K562 (cell line): ENCODE measurements around the gene SHE. TPM values are rescaled to one million over a fixed set of nuclear protein-coding genes. Genes with fewer than 3 reads are reported as not detected.

Source experiments
- ATAC-seq: fragments of 200-7000 bp; cut with Tn5 transposase; 3 replicates; pipeline ENCODE4 v1.9.1; 2020; ENCODE audit warnings: moderate library complexity
- BruUV-seq: library from RNA; stranded (reverse); fragments of 400-500 nt; replicated peaks from 2 replicates; lab custom pipeline; 2021; lab: Mats Ljungman, UMichigan
- CTCF ChIA-PET: fragments of 300-600 bp; formaldehyde crosslinking; extraction: SDS; loops from one replicate; lab custom pipeline; 2021; ENCODE audit warnings: low intra/inter-chr PET ratio; lab: Yijun Ruan, JAX
- POLR2A ChIA-PET: fragments of 300-600, 350-650 bp; sonication (Branson Sonifier 250); formaldehyde crosslinking; extraction: SDS; loops from one replicate; lab custom pipeline; 2021; ENCODE audit warnings: antibody characterized with exemption, inconsistent platforms; lab: Yijun Ruan, JAX
- DNase-seq, 4 experiments: peaks; one replicate each; pipeline versions ENCODE4 v3.0.0 to v3.0.0-alpha.2; 2011 to 2018; ENCODE audit warnings: low spot score in 3 of 4, mixed read lengths in 3 of 4; ENCODE audit errors: extremely low read depth in 1 of 4
- FAIRE-seq: peaks from 2 replicates; lab custom pipeline; 2011; peaks lifted over from hg19 to GRCh38; lab: Jason Lieb, UNC
- H2AFZ ChIP-seq: 2 replicates; pipeline ENCODE4 v1.6.0; 2011; ENCODE audit warnings: low read depth, low read length, control low read depth, inconsistent platforms
- H3K27ac ChIP-seq: fragments of 200-600 bp; 3 replicates; pipeline ENCODE4 v1.8.0; 2011; ENCODE audit warnings: low read depth, mild to moderate bottlenecking, control low read depth, inconsistent platforms, low read length, moderate library complexity, mixed read lengths; ENCODE audit errors: extremely low read depth
- H3K27me3 ChIP-seq, 2 experiments: fragments of 300-600 bp in 1 of 2; 2 replicates in 1 of 2; 3 replicates in 1 of 2; pipeline versions ENCODE4 v1.6.0 to v1.8.0; 2011; ENCODE audit warnings: inconsistent platforms in 2 of 2, low read length in 2 of 2, mild to moderate bottlenecking in 1 of 2, mixed read lengths in 1 of 2, moderate library complexity in 1 of 2; ENCODE audit not compliant: control insufficient read depth in 2 of 2, insufficient read depth in 2 of 2
- H3K36me3 ChIP-seq: fragments of 300-600 bp; 3 replicates; pipeline ENCODE4 v1.8.0; 2011; ENCODE audit warnings: mild to moderate bottlenecking, low read length, inconsistent platforms; ENCODE audit not compliant: control insufficient read depth, insufficient read depth
- H3K4me1 ChIP-seq, 2 experiments: fragments of 200-600 bp in 1 of 2; replicated peaks in 1 of 2; 2 replicates in 1 of 2; 3 replicates in 1 of 2; pipeline versions ENCODE4 v1.5.1 to v1.8.0; 2011; ENCODE audit warnings: inconsistent platforms in 2 of 2, low read length in 2 of 2, mild to moderate bottlenecking in 1 of 2, mixed read lengths in 1 of 2, moderate library complexity in 1 of 2; ENCODE audit not compliant: control insufficient read depth in 2 of 2, insufficient read depth in 2 of 2
- H3K4me2 ChIP-seq: 2 replicates; pipeline ENCODE4 v1.6.1; 2011; ENCODE audit warnings: low read length, control low read depth, inconsistent platforms, mixed read lengths; ENCODE audit not compliant: insufficient read depth
- H3K4me3 ChIP-seq: fragments of 200-600 bp; sonication (generic), shearing (Covaris generic); 2 replicates; pipeline ENCODE4 v1.5.1; 2016; ENCODE audit warnings: control low read depth, inconsistent platforms
- H3K79me2 ChIP-seq: fragments of 200-600 bp; 3 replicates; pipeline ENCODE4 v1.8.0; 2011; ENCODE audit warnings: low read length, inconsistent platforms; ENCODE audit not compliant: control insufficient read depth, insufficient read depth
- H3K9ac ChIP-seq, 2 experiments: 2 replicates each; pipeline versions ENCODE4 v1.6.0 to v1.6.1; 2011; ENCODE audit warnings: low read depth in 2 of 2, low read length in 2 of 2, control low read depth in 1 of 2, inconsistent platforms in 1 of 2, mild to moderate bottlenecking in 1 of 2, mixed read lengths in 1 of 2; ENCODE audit not compliant: insufficient read depth in 1 of 2
- H3K9me1 ChIP-seq: one replicate; pipeline ENCODE4 v1.6.0; 2011; ENCODE audit warnings: inconsistent platforms, mild to moderate bottlenecking, low read length, moderate library complexity; ENCODE audit not compliant: control insufficient read depth, insufficient read depth
- H3K9me3 ChIP-seq: replicated peaks from 2 replicates; pipeline ENCODE4 v1.5.1; 2011; ENCODE audit warnings: low read depth, low read length, inconsistent platforms; ENCODE audit not compliant: control insufficient read depth, insufficient read depth
- H4K20me1 ChIP-seq: replicated peaks from 2 replicates; pipeline ENCODE4 v1.6.1; 2011; ENCODE audit warnings: low read length, inconsistent platforms, mixed read lengths; ENCODE audit not compliant: control insufficient read depth, insufficient read depth
- BMI1 ChIP-seq: fragments of 150-350 bp; IDR thresholded peaks from 2 replicates; pipeline ENCODE4 v1.6.1; 2014; ENCODE audit warnings: low read length
- HMGN3 ChIP-seq: IDR thresholded peaks from 2 replicates; pipeline ENCODE4 v1.6.1; 2011; ENCODE audit warnings: borderline replicate concordance, low read depth, mild to moderate bottlenecking, mixed read lengths, low read length; ENCODE audit not compliant: insufficient read length; ENCODE audit errors: extremely low read depth
- PCBP1 ChIP-seq: fragments of 200-400 bp; formaldehyde crosslinking; IDR thresholded peaks from 2 replicates; pipeline ENCODE4 v1.6.1; 2018; ENCODE audit warnings: mild to moderate bottlenecking, low read depth, low read length; ENCODE audit not compliant: poor library complexity, severe bottlenecking
- POLR3A ChIP-seq: IDR thresholded peaks from 2 replicates; pipeline ENCODE4 v1.6.1; 2011; ENCODE audit warnings: borderline replicate concordance, mild to moderate bottlenecking, moderate library complexity; ENCODE audit not compliant: insufficient read length, insufficient read depth; ENCODE audit errors: extremely low read depth
- SMAD1 ChIP-seq: fragments of 150-350 bp; IDR thresholded peaks from 2 replicates; pipeline ENCODE4 v1.6.1; 2014; ENCODE audit warnings: low read length, low read depth; ENCODE audit not compliant: partially characterized antibody
- ZBTB8A ChIP-seq: fragments of 450-650 bp; IDR thresholded peaks from 2 replicates; pipeline ENCODE4 v1.6.1; 2018; ENCODE audit warnings: mild to moderate bottlenecking, moderate library complexity; ENCODE audit not compliant: partially characterized antibody
- ZC3H11A ChIP-seq: IDR thresholded peaks from 2 replicates; pipeline ENCODE4 v1.6.1; 2012; ENCODE audit warnings: low read depth, low read length, improper control_type of control experiment
- ZNF583 ChIP-seq: fragments of 250-450 bp; sonication (Bioruptor Pico); IDR thresholded peaks from 2 replicates; pipeline ENCODE4 v1.4.0; 2020
- WGBS: fragments of 100-300 bp; shearing (Covaris generic); methylation state at CpG from one replicate; pipeline ENCODE4 v1.1.6; 2016; ENCODE audit warnings: low coverage, mixed read lengths; ENCODE audit not compliant: insufficient coverage; ENCODE audit errors: missing lambda C conversion rate; 5-methylcytosine and 5-hydroxymethylcytosine counted together
- in situ Hi-C: fragments of 300-500 bp; cut with MboI; formaldehyde crosslinking; loops from 4 replicates; pipeline ENCODE4 v1.15.0; 2018; ENCODE audit warnings: inconsistent platforms, mixed read lengths
- intact Hi-C: fragments of 100-400 bp; cut with micrococcal nuclease; formaldehyde crosslinking; loops from 2 replicates; pipeline ENCODE4 v1.14.2; 2022
- polyA plus RNA-seq, 8 experiments: library from polyadenylated mRNA; depleted of rRNA in 4 of 8; stranded (reverse) in 5 of 8; unstranded in 3 of 8; fragments of >200 nt; fragmentation: Nextera tagmentation in 2 of 8; fragmentation: Illumina TruSeq in 1 of 8; extraction: Ambion mirVana in 2 of 8; extraction: Trizol in 1 of 8; gene quantifications; 2 replicates each; pipeline versions ENCODE4 v1.2.1 to v1.2.3, GENCODE V29; 2011 to 2014; ENCODE audit warnings: inconsistent platforms in 1 of 8, missing spikeins in 1 of 8
- total RNA-seq, 7 experiments: library from RNA; depleted of rRNA in 6 of 7; stranded (reverse); fragments of >200 nt in 6 of 7; fragmentation: Illumina TruSeq in 2 of 7; extraction: Trizol in 2 of 7; gene quantifications; 2 replicates each; pipeline versions ENCODE4 v1.2.1 to v1.2.3, GENCODE V29; 2011 to 2021; ENCODE audit warnings: low replicate concordance in 1 of 7
- TF ChIP-seq, protein P1 (sequence below): fragments of 250-450 bp; sonication (Bioruptor Pico); IDR thresholded peaks from 2 replicates; pipeline ENCODE4 v1.5.0; 2021
- TF ChIP-seq, protein P2 (sequence below): fragments of 450-650 bp; formaldehyde crosslinking; IDR thresholded peaks from 2 replicates; pipeline ENCODE4 v1.4.0; 2020; ENCODE audit warnings: mild to moderate bottlenecking, mixed read lengths
- TF ChIP-seq, protein P3 (sequence below): fragments of 250-450 bp; sonication (Bioruptor Pico); IDR thresholded peaks from 2 replicates; pipeline ENCODE4 v1.8.0; 2021; ENCODE audit warnings: moderate library complexity, mild to moderate bottlenecking, inconsistent platforms
- TF ChIP-seq, protein P4 (sequence below): sonication (generic); formaldehyde crosslinking; IDR thresholded peaks from 2 replicates; pipeline ENCODE4 v1.8.0; 2023; ENCODE audit warnings: missing genetic modification reagents, mild to moderate bottlenecking, borderline replicate concordance

The SHE gene
- total and polyA plus RNA-seq, 9 of the 15 experiments (the other 6 are each of a cell fraction or from before 2014, with no cell fraction given): 0.01 to 0.05 TPM; not detected in 7

DNA sequence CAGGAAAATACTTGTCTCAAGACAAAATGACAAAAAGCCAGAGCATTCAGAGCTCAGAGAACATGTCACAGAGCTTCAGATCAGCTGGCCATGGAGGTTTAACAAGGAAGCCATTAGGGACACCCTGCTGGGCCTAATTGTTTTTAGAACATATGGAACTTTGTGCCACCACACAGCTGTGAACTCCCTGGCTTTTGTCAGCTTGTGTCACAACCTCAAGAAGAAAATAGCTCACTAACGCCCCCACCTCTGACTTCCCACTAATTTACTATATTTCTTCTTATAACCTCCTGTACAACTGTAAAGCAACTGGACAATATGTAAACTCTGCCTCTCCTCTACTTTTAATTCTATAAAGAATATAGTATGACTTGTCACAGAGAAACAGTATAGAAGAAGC is 21.2 kb downstream of the SHE start:
- 20% methylated on average over 1 of the region's 1 CpG for WGBS
- CTCF ChIA-PET: interaction anchor here (0.6 to 4.2 kb wide), 7 partner anchors 62 to 570 kb away, joined by 3 to 45 read pairs (median 3); partner anchors contain the start of genes ADAM15 and UBE2Q1
- no peaks in the 10 kb centered on the region for H3K79me2 ChIP-seq
- no peak overlapping the region for H3K9ac ChIP-seq
- no TSS peak for BruUV-seq
- H3K27me3 ChIP-seq: peaks cover 3 to 7% of the 10 kb centered on the region in 2 experiments; a peak in 1 of 5 replicates
- H3K27ac ChIP-seq: no peak overlapping the region
- DNase-seq (no peak), ATAC-seq (no peak), FAIRE-seq (no peak)
- no peaks in the 10 kb centered on the region for H3K9me1 ChIP-seq
- H3K4me1 ChIP-seq: peaks cover 0 to 4% of the 10 kb centered on the region in 2 experiments; a peak in 1 of 5 replicates
- no peaks in the 10 kb centered on the region for H3K9me3 ChIP-seq
- H3K4me3 ChIP-seq: no peak overlapping the region
- H3K4me2 ChIP-seq: no peak overlapping the region
- intact Hi-C loops: loop anchor here (5.0 kb wide), 1 partner anchor 396 kb away; no protein-coding TSS in a partner anchor
- POLR2A ChIA-PET: interaction anchor here (0.8 to 1.2 kb wide), 2 partner anchors 8 to 72 kb away, joined by 3 read pairs; no protein-coding TSS in a partner anchor
- H3K36me3 ChIP-seq: no peaks in the 10 kb centered on the region
- in situ Hi-C loops: no loop called here
- H2AFZ ChIP-seq: no peak overlapping the region
- no peaks in the 10 kb centered on the region for H4K20me1 ChIP-seq
- TF ChIP-seq ZNF583 (CRISPR knock-in tag): no peak
- TF ChIP-seq HMGN3: no peak
- TF ChIP-seq PCBP1: no peak
- TF ChIP-seq, protein P1, sequence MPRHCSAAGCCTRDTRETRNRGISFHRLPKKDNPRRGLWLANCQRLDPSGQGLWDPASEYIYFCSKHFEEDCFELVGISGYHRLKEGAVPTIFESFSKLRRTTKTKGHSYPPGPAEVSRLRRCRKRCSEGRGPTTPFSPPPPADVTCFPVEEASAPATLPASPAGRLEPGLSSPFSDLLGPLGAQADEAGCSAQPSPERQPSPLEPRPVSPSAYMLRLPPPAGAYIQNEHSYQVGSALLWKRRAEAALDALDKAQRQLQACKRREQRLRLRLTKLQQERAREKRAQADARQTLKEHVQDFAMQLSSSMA (CRISPR knock-in tag): no peak
- TF ChIP-seq, protein P2, sequence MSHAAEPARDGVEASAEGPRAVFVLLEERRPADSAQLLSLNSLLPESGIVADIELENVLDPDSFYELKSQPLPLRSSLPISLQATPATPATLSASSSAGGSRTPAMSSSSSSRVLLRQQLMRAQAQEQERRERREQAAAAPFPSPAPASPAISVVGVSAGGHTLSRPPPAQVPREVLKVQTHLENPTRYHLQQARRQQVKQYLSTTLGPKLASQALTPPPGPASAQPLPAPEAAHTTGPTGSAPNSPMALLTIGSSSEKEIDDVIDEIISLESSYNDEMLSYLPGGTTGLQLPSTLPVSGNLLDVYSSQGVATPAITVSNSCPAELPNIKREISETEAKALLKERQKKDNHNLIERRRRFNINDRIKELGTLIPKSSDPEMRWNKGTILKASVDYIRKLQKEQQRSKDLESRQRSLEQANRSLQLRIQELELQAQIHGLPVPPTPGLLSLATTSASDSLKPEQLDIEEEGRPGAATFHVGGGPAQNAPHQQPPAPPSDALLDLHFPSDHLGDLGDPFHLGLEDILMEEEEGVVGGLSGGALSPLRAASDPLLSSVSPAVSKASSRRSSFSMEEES (CRISPR knock-in tag): no peak
- no peak for TF ChIP-seq ZC3H11A
- no peak for TF ChIP-seq POLR3A
- TF ChIP-seq, protein P3, sequence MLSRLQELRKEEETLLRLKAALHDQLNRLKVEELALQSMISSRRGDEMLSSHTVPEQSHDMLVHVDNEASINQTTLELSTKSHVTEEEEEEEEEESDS (CRISPR knock-in tag): no peak
- no peak for TF ChIP-seq BMI1
- TF ChIP-seq, protein P4, sequence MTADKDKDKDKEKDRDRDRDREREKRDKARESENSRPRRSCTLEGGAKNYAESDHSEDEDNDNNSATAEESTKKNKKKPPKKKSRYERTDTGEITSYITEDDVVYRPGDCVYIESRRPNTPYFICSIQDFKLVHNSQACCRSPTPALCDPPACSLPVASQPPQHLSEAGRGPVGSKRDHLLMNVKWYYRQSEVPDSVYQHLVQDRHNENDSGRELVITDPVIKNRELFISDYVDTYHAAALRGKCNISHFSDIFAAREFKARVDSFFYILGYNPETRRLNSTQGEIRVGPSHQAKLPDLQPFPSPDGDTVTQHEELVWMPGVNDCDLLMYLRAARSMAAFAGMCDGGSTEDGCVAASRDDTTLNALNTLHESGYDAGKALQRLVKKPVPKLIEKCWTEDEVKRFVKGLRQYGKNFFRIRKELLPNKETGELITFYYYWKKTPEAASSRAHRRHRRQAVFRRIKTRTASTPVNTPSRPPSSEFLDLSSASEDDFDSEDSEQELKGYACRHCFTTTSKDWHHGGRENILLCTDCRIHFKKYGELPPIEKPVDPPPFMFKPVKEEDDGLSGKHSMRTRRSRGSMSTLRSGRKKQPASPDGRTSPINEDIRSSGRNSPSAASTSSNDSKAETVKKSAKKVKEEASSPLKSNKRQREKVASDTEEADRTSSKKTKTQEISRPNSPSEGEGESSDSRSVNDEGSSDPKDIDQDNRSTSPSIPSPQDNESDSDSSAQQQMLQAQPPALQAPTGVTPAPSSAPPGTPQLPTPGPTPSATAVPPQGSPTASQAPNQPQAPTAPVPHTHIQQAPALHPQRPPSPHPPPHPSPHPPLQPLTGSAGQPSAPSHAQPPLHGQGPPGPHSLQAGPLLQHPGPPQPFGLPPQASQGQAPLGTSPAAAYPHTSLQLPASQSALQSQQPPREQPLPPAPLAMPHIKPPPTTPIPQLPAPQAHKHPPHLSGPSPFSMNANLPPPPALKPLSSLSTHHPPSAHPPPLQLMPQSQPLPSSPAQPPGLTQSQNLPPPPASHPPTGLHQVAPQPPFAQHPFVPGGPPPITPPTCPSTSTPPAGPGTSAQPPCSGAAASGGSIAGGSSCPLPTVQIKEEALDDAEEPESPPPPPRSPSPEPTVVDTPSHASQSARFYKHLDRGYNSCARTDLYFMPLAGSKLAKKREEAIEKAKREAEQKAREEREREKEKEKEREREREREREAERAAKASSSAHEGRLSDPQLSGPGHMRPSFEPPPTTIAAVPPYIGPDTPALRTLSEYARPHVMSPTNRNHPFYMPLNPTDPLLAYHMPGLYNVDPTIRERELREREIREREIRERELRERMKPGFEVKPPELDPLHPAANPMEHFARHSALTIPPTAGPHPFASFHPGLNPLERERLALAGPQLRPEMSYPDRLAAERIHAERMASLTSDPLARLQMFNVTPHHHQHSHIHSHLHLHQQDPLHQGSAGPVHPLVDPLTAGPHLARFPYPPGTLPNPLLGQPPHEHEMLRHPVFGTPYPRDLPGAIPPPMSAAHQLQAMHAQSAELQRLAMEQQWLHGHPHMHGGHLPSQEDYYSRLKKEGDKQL: no peak
- TF ChIP-seq ZBTB8A: no peak
- no peak for TF ChIP-seq SMAD1
